ENCODE measurements around the gene RCL1. TPM values are rescaled to one million over a fixed set of nuclear protein-coding genes. Genes with fewer than 3 reads are reported as not detected.

The RCL1 gene
- total and polyA plus RNA-seq, 2 of the 13 experiments (the other 11 are each of a cell fraction or from before 2014, with no cell fraction given) = 22.3 to 31.6 TPM

GRCh38 chr9:4839470-4839912, 46.7 kb downstream of the RCL1 start (continued):
- TF ChIP-seq NFAT5 (CRISPR knock-in tag; IDR thresholded peaks at IDR 0.05) = no peak
- TF ChIP-seq MIER2 (CRISPR knock-in tag; IDR thresholded peaks at IDR 0.05) = peak; percentile 83
- no peak for TF ChIP-seq ZNF552 (CRISPR knock-in tag; IDR thresholded peaks at IDR 0.05; ENCODE audit: borderline replicate concordance)
- peak; percentile 86; the same call in 1 of the 2 replicates for TF ChIP-seq NR2F2 (IDR thresholded peaks at IDR 0.05; ENCODE audit: borderline replicate concordance, low read depth)
- TF ChIP-seq RXRA (CRISPR knock-in tag; IDR thresholded peaks at IDR 0.05) = peak; percentile 78; the same call in 1 of the 2 replicates
- 0 out of 2 replicates have a peak, but pooled peaks have one; percentile 31 for TF ChIP-seq HOXD1 (CRISPR knock-in tag; IDR thresholded peaks at IDR 0.05)
- no peak for TF ChIP-seq FOXO4 (CRISPR knock-in tag; conservative IDR thresholded peaks at IDR 0.05)
- TF ChIP-seq CTCF (CRISPR knock-in tag; IDR thresholded peaks at IDR 0.05) = no peak

Measured in HepG2 (cell line).